Vagina (tissue), 2 donors: Measurements from ENCODE around the gene RASGRP1. TPM values are rescaled to one million over a fixed set of nuclear protein-coding genes. Genes with fewer than 3 reads are reported as not detected.
A peak's percentile ranks its signal among the peaks of the same experiment; 100 is the strongest.

Experiments used
- DNase-seq, 2 donors: peaks; one replicate each; pipeline ENCODE4 v3.0.0-alpha.2; 2017; ENCODE audit errors: extremely low spot score in 2 of 2
- H3K27ac ChIP-seq: fragments of 200-600 bp; sonication (generic); one replicate; pipeline ENCODE4 v1.5.1; 2019
- H3K27me3 ChIP-seq: fragments of 200-600 bp; sonication (generic); one replicate; pipeline ENCODE4 v1.5.1; 2019
- H3K36me3 ChIP-seq, 2 donors: fragments of 200-600 bp; sonication (generic); one replicate each; pipeline ENCODE4 v1.5.1; 2017 to 2019
- H3K4me1 ChIP-seq: fragments of 200-600 bp; sonication (generic); one replicate; pipeline ENCODE4 v1.5.1; 2019
- H3K4me3 ChIP-seq, 2 donors: fragments of 200-600 bp; sonication (generic); 1 replicate in 1 of 2; 2 replicates in 1 of 2; pipeline ENCODE4 v1.5.1; 2016 to 2019
- H3K9me3 ChIP-seq: fragments of 200-600 bp; sonication (generic); one replicate; pipeline ENCODE4 v1.5.1; 2019
- POLR2A ChIP-seq, 2 donors: fragments of 450-650 bp; IDR thresholded peaks; one replicate each; pipeline ENCODE4 v1.6.1; 2017; ENCODE audit warnings: antibody characterized with exemption in 2 of 2, mild to moderate bottlenecking in 2 of 2, moderate library complexity in 2 of 2
- POLR2AphosphoS5 ChIP-seq, 2 donors: sonication (generic); formaldehyde crosslinking; IDR thresholded peaks; one replicate each; pipeline ENCODE4 v1.9.0; 2017; ENCODE audit warnings: antibody characterized with exemption in 2 of 2, mild to moderate bottlenecking in 2 of 2, low read depth in 1 of 2; ENCODE audit not compliant: insufficient read depth in 1 of 2
- intact Hi-C: fragments of 100-400 bp; cut with DNase I; formaldehyde crosslinking; loops from one replicate; pipeline ENCODE4 v1.15.1; 2023
- total RNA-seq: library from RNA; depleted of rRNA; stranded (reverse); fragments of >200 nt; gene quantifications from one replicate; pipeline ENCODE4 v1.2.3, GENCODE V29; 2016
- TF ChIP-seq, protein P1 (sequence below), 3 experiments: fragments of 450-650 bp in 2 of 3; fragments of 200-600 bp in 1 of 3; sonication (generic) in 1 of 3; IDR thresholded peaks; one replicate each; pipeline ENCODE4 v1.5.1; 2017 to 2019; ENCODE audit warnings: antibody characterized with exemption in 3 of 3, mild to moderate bottlenecking in 2 of 3, moderate library complexity in 2 of 3

The RASGRP1 gene
- total RNA-seq, 1 donor from 2014 or later, result 8.8 TPM

DNA sequence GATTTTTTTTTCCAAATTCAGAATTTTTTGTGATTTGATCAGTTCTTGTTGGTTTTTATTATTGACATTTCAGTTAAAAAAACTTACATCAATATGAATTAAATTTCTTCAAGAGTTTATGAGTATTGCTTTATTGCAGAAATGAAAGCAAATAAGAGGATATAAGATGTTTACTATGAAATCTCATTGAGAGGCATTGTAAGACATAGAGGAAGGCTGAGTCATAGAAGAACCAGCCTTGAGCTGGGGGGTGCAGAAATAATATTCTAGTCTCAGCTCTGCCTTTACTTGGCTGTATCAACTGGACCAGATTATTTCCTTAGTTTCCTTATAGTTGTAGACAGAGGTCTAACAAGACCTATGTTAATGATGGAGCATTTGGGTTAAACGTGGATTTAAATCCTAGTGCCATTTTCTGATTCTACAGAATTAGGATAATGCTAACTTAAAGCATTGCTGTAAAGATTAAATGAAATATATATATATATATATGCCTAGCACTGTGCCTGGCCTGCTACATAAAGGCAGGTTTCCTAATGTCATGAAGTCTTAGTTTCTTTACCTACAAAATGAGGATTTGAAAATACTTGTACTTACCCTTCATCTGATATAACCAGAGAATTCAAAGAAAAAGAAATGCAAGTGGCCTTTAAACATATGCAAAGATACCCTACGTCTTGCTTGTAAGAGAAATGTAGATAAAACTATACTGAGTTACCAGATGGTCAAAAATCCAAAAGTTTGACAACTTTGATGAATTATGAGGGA is 103.4 kb downstream of the RASGRP1 start:
- Histone ChIP-seq H3K4me3 (no peak overlapping the region), H3K27ac (no peak overlapping the region), H3K36me3 (no peaks in the 10 kb centered on the region), H3K4me1 (peaks cover 9% of the 10 kb centered on the region), H3K9me3 (no peaks in the 10 kb centered on the region), H3K27me3 (no peaks in the 10 kb centered on the region)
- intact Hi-C loops, result no loop called here
- no peak for TF ChIP-seq POLR2AphosphoS5 (IDR thresholded peaks at IDR 0.05; ENCODE audit: insufficient read depth in 1 of 2, low read depth in 1 of 2)
- TF ChIP-seq POLR2A (IDR thresholded peaks at IDR 0.05), result no peak
- TF ChIP-seq, protein P1, sequence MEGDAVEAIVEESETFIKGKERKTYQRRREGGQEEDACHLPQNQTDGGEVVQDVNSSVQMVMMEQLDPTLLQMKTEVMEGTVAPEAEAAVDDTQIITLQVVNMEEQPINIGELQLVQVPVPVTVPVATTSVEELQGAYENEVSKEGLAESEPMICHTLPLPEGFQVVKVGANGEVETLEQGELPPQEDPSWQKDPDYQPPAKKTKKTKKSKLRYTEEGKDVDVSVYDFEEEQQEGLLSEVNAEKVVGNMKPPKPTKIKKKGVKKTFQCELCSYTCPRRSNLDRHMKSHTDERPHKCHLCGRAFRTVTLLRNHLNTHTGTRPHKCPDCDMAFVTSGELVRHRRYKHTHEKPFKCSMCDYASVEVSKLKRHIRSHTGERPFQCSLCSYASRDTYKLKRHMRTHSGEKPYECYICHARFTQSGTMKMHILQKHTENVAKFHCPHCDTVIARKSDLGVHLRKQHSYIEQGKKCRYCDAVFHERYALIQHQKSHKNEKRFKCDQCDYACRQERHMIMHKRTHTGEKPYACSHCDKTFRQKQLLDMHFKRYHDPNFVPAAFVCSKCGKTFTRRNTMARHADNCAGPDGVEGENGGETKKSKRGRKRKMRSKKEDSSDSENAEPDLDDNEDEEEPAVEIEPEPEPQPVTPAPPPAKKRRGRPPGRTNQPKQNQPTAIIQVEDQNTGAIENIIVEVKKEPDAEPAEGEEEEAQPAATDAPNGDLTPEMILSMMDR (IDR thresholded peaks at IDR 0.05), result no peak
- DNase-seq, result no peak

DNA sequence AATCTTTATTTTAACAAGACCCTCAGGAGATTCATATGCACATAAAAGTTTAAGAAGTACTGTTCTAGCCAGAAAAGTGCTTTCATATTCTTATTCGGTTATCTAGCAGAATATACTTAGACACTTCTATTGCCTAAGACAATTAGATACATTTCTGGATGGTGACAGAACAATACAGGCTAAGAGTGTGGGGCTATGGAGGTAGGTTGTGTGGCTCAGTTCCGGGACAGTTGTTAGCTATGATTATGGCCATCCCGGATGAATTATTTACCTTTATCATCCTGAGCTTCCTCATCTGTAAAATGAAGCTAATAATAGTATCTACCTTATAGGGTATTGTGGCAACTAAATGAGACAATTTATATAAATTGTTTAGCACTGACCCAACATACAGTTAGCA is 104.1 kb downstream of the RASGRP1 start:
- H3K36me3 ChIP-seq, result no peaks in the 10 kb centered on the region
- peaks cover 11% of the 10 kb centered on the region for H3K4me1 ChIP-seq

DNA sequence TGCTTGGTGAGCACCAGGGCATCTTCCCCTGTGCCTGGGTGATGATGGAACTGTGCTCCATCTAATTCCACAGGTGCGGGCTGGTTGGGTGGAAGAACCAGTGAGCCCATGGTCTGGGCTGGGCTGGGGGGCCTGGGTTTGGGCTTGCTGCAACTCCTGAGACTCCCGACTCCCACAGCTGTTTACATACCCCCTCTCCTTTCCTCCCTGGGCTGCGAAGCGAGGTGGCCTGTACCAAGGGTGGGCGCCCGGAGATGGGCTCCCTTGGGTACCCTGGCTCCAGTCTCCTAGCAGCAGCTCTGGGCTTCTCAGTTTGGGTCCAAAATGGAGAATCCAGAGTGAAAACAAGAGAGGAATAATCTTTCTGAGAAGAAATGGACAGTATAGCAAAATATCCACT is 105.1 kb downstream of the RASGRP1 start:
- H3K27me3 ChIP-seq, result no peaks in the 10 kb centered on the region
- H3K4me3 ChIP-seq, result no peak overlapping the region
- H3K36me3 ChIP-seq, result no peaks in the 10 kb centered on the region
- no peak for DNase-seq
- H3K9me3 ChIP-seq, result no peaks in the 10 kb centered on the region
- no peak for TF ChIP-seq POLR2AphosphoS5 (IDR thresholded peaks at IDR 0.05; ENCODE audit: insufficient read depth in 1 of 2, low read depth in 1 of 2)
- TF ChIP-seq, protein P1 (IDR thresholded peaks at IDR 0.05), result no peak
- no peak for TF ChIP-seq POLR2A (IDR thresholded peaks at IDR 0.05)
- intact Hi-C loops, result no loop called here
- peaks cover 19% of the 10 kb centered on the region for H3K4me1 ChIP-seq
- no peak overlapping the region for H3K27ac ChIP-seq

More for the DNA sequence above, 104.1 kb downstream of the RASGRP1 start:
- H3K4me3 ChIP-seq, result no peak overlapping the region
- no peak overlapping the region for H3K27ac ChIP-seq
- H3K9me3 ChIP-seq, result no peaks in the 10 kb centered on the region
- TF ChIP-seq POLR2AphosphoS5 (IDR thresholded peaks at IDR 0.05; ENCODE audit: insufficient read depth in 1 of 2, low read depth in 1 of 2), result no peak
- TF ChIP-seq POLR2A (IDR thresholded peaks at IDR 0.05), result no peak
- TF ChIP-seq, protein P1 (IDR thresholded peaks at IDR 0.05), result no peak
- H3K27me3 ChIP-seq, result no peaks in the 10 kb centered on the region
- intact Hi-C loops, result no loop called here
- DNase-seq, result no peak

DNA sequence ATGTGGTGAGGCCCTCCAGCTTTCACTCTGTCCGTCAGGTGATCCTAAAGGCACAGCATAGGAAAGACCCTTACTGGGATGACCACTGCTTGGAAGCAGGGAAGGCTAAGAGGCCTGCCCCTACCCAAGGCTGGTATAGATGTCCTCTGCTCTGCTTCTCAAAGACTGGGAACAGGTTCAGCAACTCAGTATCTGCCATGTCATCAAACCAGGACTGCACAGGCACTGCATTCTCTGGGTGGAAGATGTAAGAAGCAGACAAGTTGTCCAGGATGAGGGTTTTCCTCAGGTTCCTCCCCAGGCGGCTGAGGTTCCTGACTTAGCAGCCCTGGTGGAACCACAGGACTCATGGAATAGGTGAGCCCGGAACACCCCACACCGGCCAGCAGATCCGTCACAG is 106.0 kb downstream of the RASGRP1 start:
- Histone ChIP-seq H3K27me3 (no peaks in the 10 kb centered on the region), H3K4me1 (peaks cover 19% of the 10 kb centered on the region), H3K27ac (no peak overlapping the region), H3K4me3 (no peak overlapping the region), H3K9me3 (no peaks in the 10 kb centered on the region), H3K36me3 (no peaks in the 10 kb centered on the region)
- intact Hi-C loops, result no loop called here
- no peak for DNase-seq
- TF ChIP-seq, protein P1 (IDR thresholded peaks at IDR 0.05), result no peak
- TF ChIP-seq POLR2A (IDR thresholded peaks at IDR 0.05), result no peak
- no peak for TF ChIP-seq POLR2AphosphoS5 (IDR thresholded peaks at IDR 0.05; ENCODE audit: insufficient read depth in 1 of 2, low read depth in 1 of 2)

DNA sequence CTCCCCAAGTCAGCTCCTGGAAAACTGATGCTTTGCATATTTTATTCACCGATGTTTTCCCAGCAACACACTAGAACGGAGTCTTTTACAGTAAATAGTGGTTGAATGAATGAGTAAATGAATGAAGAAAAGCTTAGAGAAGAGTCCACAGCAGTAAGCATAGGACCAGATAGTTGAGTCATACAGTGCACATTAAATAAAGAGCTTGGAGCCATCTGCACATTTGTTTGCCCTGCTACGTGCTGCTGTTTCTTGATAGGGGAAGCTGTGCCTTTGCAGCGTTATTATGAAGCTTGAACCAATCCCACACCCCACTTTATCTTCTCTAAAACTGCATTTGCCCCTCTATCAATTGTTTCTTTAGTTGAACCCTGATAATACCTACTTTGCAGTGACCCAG is 109.5 kb downstream of the RASGRP1 start:
- no peaks in the 10 kb centered on the region for H3K36me3 ChIP-seq
- DNase-seq, result no peak
- H3K4me3 ChIP-seq, result peak overlapping the region; percentile 82 to 93
- H3K27ac ChIP-seq, result peak overlapping the region; percentile 88
- H3K4me1 ChIP-seq, result peaks cover 19% of the 10 kb centered on the region
- no peaks in the 10 kb centered on the region for H3K27me3 ChIP-seq
- TF ChIP-seq, protein P1 (IDR thresholded peaks at IDR 0.05), result no peak
- TF ChIP-seq POLR2A (IDR thresholded peaks at IDR 0.05) (no peak), POLR2AphosphoS5 (IDR thresholded peaks at IDR 0.05; ENCODE audit: insufficient read depth in 1 of 2, low read depth in 1 of 2) (no peak)
- no peaks in the 10 kb centered on the region for H3K9me3 ChIP-seq
- intact Hi-C loops, result no loop called here
